ENCODE data around the gene ZNF787. TPM values are rescaled to one million over a fixed set of nuclear protein-coding genes. Genes with fewer than 3 reads are reported as not detected.

ZNF787 gene
- total and polyA plus RNA-seq, 2 of the 13 experiments (the other 11 are each of a cell fraction or from before 2014, with no cell fraction given): 15.1 to 42.8 TPM

- TF ChIP-seq E2F2 (CRISPR knock-in tag; IDR thresholded peaks at IDR 0.05; ENCODE audit: borderline replicate concordance) (no peak; the same call in 1 of the 2 replicates), HNF1A (IDR thresholded peaks at IDR 0.05; ENCODE audit: low read depth) (no peak), HNF1A (CRISPR knock-in tag; IDR thresholded peaks at IDR 0.05; ENCODE audit: borderline replicate concordance) (peak; percentile 66; the same call in 1 of the 2 replicates), ZNF737 (CRISPR knock-in tag; IDR thresholded peaks at IDR 0.05; ENCODE audit: borderline replicate concordance) (no peak), ATF5 (CRISPR knock-in tag; IDR thresholded peaks at IDR 0.05; ENCODE audit: low read depth) (no peak), LBX2 (CRISPR knock-in tag; IDR thresholded peaks at IDR 0.05; ENCODE audit: borderline replicate concordance) (peak; percentile 50; the same call in 1 of the 2 replicates), ZSCAN22 (CRISPR knock-in tag; IDR thresholded peaks at IDR 0.05) (no peak), RFXANK (CRISPR knock-in tag; IDR thresholded peaks at IDR 0.05) (no peak), SALL1 (CRISPR knock-in tag; IDR thresholded peaks at IDR 0.05) (peak; percentile 92), ADNP (CRISPR knock-in tag; IDR thresholded peaks at IDR 0.05) (no peak), ZNF275 (CRISPR knock-in tag; IDR thresholded peaks at IDR 0.05; ENCODE audit: borderline replicate concordance) (no peak), SNAI1 (CRISPR knock-in tag; IDR thresholded peaks at IDR 0.05; ENCODE audit: borderline replicate concordance) (0 out of 2 replicates have a peak, but pooled peaks have one; percentile 46), ZNF33B (CRISPR knock-in tag; IDR thresholded peaks at IDR 0.05) (0 out of 2 replicates have a peak, but pooled peaks have one; percentile 63), FOXP4 (CRISPR knock-in tag; IDR thresholded peaks at IDR 0.05) (peak; percentile 63), KDM6A (CRISPR knock-in tag; IDR thresholded peaks at IDR 0.05; ENCODE audit: low read depth) (peak; percentile 54; the same call in 1 of the 2 replicates), THAP8 (CRISPR knock-in tag; IDR thresholded peaks at IDR 0.05; ENCODE audit: borderline replicate concordance) (0 out of 2 replicates have a peak, but pooled peaks have one; percentile 34), ZNF552 (CRISPR knock-in tag; IDR thresholded peaks at IDR 0.05; ENCODE audit: borderline replicate concordance) (0 out of 2 replicates have a peak, but pooled peaks have one; percentile 28)
Observed at GRCh38 chr19:56120371-56121179, 520 bp downstream of the ZNF787 start (continued).

Data from HepG2 (cell line).